Fibroblast of pulmonary artery (primary cell): Measurements from ENCODE around the gene C9orf43.
"Not testable (repeated sequence)": the region's sequence is repeated elsewhere in the genome, so short reads cannot be mapped to it uniquely, and the experiment has no call there.

Experiments used
- DNase-seq: peaks from one replicate; pipeline ENCODE4 v3.0.0-alpha.2; 2010; ENCODE audit warnings: low read depth
- H3K4me3 ChIP-seq: replicated peaks from 2 replicates; pipeline ENCODE4 v1.5.1; 2011; ENCODE audit warnings: low read depth, mild to moderate bottlenecking, control low read depth, low read length, moderate library complexity
- CTCF ChIP-seq: IDR thresholded peaks from 2 replicates; pipeline ENCODE4 v1.5.1; 2011; ENCODE audit warnings: mild to moderate bottlenecking, control low read depth, low read length, inconsistent platforms; ENCODE audit errors: missing control alignments

C9orf43 gene, protein sequence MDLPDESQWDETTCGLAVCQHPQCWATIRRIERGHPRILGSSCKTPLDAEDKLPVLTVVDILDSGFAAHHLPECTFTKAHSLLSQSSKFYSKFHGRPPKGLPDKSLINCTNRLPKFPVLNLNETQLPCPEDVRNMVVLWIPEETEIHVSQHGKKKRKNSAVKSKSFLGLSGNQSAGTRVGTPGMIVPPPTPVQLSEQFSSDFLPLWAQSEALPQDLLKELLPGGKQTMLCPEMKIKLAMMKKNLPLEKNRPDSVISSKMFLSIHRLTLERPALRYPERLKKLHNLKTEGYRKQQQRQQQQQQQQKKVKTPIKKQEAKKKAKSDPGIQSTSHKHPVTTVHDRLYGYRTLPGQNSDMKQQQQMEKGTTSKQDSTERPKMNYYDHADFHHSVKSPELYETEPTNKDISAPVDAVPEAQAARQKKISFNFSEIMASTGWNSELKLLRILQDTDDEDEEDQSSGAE

GRCh38 chr9:113410207-113410864 lies at the start of gene C9orf43, which contains the start of gene POLE3:
Gene C9orf43, plus strand, starts transcription at chr9:113410747. Its CDS starts 2,747 bp downstream, at chr9:113413494.
Gene POLE3, minus strand, starts transcription at chr9:113410675. Its CDS starts 382 bp downstream, at chr9:113410293.
- peak within 1 kb of the TSS; percentile 64 for H3K4me3 ChIP-seq
- no peak for TF ChIP-seq CTCF
- peak; percentile 97 for DNase-seq

- DNase-seq: peak; percentile 50
- no peak overlapping the region for H3K4me3 ChIP-seq
- no peak for TF ChIP-seq CTCF
These were observed 49.1 kb upstream of the C9orf43 start for GRCh38 chr9:113361304-113362018.

- no peak for TF ChIP-seq CTCF
- no peak for DNase-seq
- H3K4me3 ChIP-seq: no peak overlapping the region
These were observed 47.2 kb upstream of the C9orf43 start for GRCh38 chr9:113363336-113363735.

GRCh38 chr9:113364951-113365350 lies 45.6 kb upstream of the C9orf43 start:
- DNase-seq: no peak
- no peak for TF ChIP-seq CTCF
- no peak overlapping the region for H3K4me3 ChIP-seq

- not testable (repeated sequence) for DNase-seq
These were observed 44.9 kb upstream of the C9orf43 start for GRCh38 chr9:113365652-113366051.

DNA sequence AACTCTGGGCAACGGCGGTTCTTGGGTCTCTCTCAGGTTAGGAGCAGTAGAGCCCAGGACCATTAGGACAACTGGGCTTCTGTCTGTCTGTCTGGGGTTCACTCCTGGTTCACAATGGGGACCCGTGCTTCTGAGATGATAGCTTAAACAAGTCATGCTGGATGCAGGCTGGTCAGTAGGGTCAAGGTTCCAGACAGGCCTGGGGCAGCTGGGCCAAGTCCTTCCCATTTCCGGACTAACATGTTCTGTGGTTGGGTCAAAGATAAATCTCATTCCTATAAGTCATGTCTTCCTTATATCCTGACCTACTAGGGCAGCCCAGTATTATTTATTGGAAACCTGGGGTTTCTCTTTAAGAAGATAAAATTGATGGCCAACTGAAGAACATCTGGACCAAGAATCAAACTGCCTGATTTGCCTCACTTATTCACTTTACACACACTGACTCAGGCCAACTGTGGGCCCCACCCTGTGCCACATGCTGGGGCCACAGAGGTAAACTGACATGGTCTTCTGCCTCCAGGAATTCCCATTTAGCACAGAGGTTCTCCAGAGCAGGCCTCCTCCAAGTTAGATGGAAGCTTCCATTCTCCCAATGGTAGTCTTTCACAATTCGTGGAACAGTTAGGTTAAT lies 42.1 kb upstream of the C9orf43 start:
- no peak overlapping the region for H3K4me3 ChIP-seq
- no peak for TF ChIP-seq CTCF
- DNase-seq: no peak

More at GRCh38 chr9:113365652-113366051, 44.9 kb upstream of the C9orf43 start:
- H3K4me3 ChIP-seq: not testable (repeated sequence)
